GM18907 (cell line): ENCODE measurements around the gene PDIA5.
A peak's percentile ranks its signal among the peaks of the same experiment; 100 is the strongest.

ENCODE experiments used
- ATAC-seq: cut with Tn5 transposase; IDR thresholded peaks from one replicate; pipeline ENCODE4 v1.9.1; 2021; ENCODE audit warnings: mild to moderate bottlenecking, moderate library complexity; ENCODE audit not compliant: unreplicated experiment

The PDIA5 gene

DNA sequence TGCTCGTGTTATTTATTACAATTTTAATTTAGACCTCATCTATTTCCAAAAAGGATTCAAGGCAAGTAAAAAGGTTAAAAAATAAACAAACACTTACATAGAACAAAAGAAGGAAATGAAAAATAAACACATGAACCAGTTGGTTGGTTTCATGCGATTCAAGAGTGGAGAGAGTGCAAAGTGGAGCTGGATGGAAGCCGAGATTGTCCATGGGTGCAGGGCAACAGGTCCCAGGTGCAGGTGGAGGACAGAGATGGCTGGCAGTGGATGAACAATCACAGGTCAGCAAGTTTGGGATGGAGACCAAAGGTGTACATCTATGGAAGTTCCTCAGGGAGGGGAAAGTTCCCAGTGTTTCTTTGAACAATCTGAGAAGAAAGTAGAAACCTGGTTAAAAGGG, 27.6 kb upstream of the PDIA5 start:
- no peak for ATAC-seq

DNA sequence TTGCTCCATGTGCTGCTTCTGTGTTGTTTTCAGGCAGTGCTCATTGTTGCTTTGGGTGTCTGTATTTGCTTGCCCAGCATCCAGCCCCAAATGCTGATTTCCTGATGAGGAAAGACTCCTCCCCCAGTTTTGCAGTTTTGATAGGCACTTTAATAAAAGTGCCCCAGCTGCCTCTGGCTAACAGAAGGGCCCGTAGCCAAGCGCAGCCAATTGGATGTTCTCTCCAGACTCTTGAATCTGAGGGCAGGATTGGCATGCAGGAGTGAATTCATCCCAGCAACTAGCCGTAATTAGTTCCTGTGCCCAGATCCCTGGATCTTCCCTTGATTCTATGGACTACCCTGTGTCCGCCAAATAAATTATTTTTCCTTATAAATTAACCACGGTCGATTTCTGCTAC, 24.4 kb upstream of the PDIA5 start:
- no peak for ATAC-seq

DNA sequence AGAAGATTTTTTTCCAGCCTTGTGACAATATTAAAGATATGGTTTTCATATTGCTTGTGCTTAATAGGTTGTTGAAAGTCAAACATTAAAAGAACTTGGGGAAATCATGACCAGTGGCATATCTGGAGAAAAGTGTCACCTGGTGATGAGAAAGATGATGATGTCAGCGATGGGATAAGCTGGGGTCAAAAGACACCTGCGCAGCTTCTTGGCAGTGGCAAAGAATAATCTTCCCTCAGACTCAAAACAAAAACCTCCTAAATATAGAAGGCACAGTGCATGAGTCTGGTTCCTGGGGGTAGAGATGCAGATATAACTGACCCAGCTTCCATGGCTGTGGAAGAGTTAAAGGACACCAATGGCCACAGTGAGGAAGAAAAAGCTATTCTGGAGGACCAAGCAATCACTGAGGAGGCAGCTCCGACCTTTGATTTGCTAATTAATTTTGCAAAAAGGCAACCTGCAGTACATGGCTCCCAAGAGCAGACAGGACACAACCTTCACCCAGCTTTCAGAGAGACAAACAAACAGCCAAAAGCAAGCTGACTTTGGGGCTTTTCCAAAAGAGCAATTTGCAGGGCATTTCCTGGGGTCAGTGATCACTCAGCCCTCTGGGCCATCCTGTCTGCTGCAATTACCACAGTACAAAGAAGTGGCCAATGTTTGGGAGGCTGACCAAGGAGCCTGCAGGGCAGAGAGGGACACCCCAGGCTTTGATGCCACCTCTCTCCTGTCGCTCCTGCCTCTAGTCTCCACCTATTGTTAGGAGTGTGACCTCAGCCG, 21.7 kb upstream of the PDIA5 start:
- no peak for ATAC-seq

DNA sequence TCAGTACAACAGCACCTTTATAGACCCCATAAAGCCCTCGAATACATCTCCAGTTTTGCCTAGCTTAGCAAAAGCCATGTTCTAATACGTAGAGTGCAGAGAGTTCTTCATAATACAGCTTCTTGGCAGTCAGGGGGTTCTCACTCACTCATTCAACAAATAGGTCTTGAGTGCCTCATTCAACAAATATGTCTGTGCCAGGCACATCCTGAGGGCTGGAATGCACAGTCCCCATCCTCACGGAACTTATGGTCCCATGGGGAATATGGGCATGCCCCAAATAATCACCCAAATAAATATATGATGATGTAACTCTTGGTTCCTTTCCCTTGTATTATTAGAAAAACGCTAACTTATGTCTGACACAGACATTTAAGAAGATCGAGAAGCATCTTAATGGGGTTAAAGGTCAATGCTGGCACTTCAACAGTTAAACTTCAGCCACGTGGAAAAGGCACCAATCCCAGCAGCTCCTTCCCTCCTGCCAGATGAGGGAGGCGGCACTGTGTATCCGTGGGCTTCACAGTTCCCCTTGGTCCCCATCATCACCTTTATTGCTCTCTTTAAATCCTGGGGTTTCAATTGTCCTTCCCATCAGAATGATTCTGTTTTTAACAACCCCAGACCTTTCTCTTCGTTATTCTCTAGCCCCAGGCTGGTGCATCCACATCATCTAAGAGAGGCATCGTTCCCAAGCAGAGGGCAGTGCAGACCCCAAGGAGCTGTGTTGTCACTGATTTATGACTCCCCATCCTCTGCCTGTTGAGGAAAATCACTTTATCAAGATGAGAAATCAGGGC, 20.4 kb upstream of the PDIA5 start:
- no peak for ATAC-seq

DNA sequence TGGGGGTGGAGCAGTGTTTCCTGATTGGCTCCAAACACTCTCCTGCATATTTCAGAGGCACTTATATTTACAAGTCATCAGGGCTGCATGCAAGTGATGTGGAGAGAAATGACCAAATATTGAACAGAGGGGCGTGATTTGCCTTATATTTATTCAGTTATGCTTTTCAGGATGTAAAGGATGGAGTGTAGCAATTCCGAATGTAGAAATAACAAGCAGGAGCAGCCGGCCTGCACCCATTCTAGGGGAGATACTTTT, 19.8 kb upstream of the PDIA5 start:
- ATAC-seq = no peak

DNA sequence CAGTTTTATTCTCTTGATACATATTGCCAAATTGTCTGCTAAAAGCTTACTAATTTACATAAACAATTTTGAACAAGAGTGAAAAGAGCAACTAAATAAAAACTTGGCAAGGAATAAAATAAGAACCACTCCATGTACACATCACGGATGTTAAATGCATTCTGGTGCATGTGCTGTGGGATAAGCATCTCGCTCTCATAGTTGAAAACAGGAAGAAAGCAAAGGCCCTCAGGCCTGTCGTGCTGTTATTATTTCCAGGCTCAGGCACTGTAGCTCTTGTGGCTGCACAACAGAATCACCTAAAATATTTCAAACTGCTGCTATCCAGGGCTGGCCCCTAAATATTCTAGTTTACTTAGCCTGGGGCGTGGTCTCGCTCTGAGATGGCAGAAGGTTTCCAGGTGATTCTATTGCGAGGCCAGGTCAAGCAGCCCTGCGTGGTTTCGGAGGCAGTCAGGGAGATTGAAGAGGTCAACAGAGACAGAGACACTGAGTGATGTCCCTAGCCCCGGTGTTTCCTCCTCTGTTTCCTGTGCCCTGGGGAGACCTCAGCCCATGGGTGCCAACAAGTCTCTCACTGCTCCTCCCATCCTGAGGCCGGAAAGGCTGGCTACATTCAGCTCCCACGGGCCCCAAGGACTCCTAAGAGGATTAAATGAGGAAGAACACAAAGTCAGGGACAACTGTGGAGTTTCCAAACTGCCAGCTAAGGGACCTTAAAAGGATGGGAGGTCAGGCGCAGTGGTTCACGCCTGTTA, 18.2 kb upstream of the PDIA5 start:
- no peak for ATAC-seq

DNA sequence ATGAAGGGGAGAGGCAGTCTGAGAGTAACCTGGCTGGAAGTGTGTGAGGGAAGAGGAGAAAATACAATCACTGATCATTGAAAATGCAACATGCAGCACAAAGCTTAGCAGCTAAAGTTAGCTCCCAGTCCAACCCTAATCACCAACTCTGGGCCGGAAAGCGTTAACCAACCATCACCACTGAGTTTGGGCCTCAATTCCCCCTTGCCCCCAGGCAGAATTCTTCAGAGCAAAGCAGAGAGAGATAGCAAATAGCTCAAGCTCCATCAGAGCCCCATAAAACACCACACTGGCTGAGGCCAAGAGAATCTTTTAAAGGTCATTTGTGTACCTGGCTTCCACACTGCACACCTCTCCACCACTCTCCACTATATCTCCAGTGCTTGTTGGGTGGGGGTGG, 16.2 kb upstream of the PDIA5 start:
- no peak for ATAC-seq

DNA sequence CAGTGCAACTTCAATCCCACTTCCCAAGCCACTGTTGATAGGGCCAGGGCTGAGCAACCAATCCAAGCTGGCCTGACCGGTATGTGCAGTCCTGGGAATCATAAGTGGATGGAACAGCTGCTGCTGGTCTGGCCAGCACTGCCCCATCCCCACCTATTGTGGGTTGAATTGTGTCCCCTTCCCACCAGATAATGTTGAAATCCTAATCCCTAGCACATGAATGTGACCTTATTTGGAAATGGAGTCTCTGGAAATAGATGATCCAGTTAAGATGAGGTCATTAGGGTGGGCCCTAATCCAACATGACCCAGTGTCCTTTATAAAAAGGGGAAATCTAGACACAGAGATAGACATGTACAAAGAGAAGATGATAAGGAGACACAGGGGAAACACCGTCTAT, 13.7 kb upstream of the PDIA5 start:
- ATAC-seq = no peak

DNA sequence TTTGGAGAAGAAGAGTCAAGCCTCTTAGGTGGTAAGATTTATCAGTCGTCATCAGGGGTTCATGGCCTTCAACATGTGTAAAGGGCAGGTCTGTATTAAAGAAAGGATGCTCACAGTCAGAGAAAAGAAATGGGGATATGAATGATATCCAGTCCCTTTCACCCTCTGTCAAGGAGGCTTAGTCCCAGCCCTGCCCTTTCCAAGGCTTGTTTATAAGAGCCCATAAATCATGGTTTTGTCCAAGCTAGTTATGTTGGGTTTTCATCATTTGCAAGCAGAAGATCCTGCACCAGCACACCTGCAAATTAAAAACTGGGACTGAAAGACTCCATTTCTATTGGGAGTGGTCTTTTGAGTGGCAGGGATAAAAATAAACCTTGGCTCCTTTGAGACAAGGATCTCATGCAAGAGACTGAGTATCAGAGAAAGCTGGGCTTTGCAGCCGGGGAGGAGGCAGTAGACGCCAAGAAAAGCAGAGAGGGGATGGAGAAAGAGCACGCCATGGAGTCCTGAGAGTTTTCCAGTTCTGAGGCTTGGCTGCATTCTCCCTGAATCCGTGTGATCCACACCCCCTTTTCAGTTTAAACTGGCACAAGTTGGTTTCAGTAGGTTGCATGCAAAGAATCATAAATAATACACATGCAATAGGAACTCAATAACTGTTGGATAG, 12.6 kb upstream of the PDIA5 start:
- no peak for ATAC-seq

DNA sequence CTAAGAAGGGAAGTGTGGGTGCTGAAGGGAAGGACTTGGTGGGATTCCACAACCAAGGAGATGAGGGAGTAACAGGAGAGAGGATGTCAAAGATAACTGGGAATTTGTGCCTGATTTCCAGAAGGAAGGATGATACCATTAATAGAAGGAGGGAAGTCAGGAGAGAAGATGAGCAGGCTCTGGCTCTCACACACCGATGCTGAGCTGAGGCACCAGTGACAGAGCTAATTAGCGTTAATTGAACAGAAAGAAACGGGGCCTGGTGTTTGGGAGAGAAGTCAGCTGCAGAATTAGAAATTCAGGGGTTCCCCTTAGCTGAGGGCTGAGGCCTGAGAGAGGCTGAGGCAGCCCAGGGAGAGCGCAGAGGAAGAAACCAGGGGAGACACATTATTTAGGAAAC, 11.9 kb upstream of the PDIA5 start:
- no peak for ATAC-seq

DNA sequence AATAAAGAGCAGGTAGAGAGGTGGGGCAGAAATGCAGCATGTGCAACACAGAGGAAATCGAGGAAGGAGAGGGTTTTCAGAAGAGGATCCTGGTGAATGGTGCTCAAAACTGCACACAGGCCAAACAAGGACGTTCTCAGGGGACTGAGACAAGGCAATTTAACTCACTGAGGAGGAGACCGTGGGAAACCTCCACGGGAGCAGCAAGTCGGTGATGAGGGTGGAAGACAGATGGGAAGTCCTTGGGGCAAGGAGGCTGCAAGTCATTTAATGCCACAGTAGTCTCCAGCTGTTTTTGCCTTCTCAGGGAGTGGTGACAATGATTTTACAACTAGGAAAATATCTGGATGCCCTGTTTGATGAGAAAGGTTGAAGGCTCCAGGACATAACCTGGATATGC, 11.5 kb upstream of the PDIA5 start:
- ATAC-seq = no peak

DNA sequence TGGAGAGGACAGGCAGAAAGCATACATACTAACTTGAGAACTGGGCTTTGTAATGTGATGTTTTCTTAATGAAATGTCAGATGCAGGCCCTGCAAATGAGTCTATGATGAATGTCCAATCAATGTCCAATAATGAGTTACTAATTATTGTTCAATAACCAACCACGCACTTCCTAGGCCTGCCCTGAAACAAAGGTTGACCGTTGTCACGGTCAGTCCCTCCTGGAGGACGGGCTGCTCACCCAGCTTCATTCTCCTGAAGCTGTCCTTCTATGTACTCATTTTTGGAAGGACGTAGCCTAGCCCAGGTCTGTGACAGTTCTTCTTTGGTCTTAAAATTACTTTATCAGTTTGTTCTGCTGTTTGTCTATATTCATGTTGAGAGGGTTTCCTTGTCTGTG, 8.3 kb upstream of the PDIA5 start:
- no peak for ATAC-seq

DNA sequence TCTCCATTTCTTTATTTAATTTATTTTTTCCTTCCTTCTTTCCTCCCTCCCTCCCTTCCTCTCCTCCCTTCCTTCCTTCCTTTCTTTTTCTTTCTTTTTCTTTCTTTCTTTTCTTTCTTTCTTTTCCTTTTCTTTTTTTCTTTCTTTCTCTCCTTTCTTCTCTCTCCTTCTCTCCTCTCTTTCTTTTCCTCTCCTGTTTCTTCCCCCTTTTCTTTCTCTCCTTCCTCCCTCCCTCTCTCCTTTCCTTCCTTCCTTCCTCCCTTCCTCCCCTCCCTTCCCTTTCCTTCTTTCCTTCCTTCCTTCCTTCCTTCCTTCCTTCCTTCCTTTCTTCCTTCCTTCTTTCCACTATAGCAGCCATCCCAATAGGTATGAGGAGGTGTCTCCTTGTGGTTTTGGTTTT, 6.8 kb upstream of the PDIA5 start:
- no peak for ATAC-seq

DNA sequence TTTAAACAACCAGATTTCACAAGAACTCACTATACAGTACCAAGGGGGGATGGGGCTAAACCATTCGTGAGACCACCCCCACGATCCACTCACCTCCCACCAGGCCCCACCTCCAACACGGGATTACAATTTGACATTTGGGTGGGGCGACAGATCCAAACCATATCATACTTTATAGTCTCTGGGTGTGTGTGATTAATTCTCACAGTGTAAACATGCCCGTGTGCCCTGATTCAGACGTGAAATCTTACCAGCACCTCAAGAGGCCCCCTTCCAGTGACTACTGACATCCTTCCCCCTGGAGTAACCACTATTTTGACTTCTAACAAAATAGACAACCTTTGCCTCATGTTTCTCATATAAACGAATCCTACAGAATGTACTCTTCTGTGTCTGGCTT, 5.0 kb upstream of the PDIA5 start:
- ATAC-seq = no peak

DNA sequence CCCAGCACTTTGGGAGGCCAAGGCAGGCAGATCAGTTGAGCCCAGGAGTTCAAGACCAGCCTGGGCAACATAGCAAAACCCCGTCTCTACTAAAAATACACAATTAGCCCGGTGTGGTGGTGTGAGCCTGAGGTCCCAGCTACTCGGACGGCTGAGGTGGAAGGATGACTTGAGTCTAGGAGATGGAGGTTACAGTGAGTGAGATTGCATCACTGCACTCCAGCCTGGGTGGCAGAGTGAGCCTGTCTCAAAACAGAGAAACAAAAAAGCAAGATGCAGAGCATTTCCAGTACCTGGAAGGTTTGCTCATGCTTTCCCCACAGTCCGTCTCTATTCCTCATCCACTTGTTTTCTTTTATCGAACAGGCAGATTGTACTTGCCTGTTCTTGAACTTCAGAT, 3.8 kb upstream of the PDIA5 start:
- no peak for ATAC-seq

DNA sequence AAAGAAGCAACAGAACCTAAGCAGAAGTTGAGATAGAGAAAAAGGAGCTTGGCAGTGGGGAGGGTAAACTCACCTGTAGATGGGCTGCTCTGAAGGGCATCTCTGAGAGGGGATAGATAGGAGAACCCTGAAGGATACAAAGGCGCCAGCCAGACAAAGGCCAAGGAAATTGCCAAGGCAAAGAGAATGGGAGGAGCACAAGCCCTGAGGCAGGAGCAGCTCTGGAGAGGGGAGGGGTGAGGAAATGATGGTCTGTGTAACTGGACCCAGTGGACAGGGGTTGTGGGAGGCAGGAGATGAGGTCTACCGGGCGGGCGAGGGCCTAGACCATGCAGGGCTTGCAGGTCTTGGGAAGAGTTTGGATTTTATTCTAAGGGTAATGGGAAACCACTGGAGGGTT, 2.3 kb upstream of the PDIA5 start:
- no peak for ATAC-seq

DNA sequence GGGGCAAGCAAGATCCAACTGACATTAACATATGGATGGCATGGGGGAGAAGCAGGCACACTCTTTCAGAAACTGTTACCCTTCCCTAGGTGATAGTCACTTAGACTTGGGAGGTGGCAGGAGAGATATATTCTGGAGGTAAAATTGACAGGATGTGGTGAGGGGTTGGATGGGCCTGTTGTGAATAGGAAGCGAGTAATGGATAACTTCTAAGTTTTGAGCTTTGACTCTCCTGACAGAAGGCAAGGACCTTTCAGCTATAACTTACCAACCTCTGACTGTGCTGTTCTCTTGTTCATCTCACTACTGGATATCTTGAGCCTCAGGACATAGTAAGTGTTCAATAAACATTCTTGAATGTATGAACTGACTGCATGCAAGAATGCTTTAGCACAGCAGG, 1.9 kb upstream of the PDIA5 start:
- ATAC-seq = no peak

DNA sequence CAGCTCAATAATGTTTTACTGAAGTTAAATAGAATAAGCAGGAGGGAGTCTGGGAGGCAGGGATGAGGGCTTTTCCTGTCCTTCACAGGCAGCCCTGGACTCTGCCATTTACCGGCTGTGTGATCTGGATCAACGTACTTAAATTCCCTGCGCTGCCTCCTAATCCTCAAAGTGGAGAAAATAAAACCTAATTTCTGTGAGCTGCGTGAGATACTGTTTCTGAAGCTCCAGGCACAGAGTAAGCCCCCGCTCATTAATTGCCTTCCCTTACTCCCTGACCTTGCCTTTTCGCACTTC, 278 bp upstream of the PDIA5 start:
- no peak for ATAC-seq

DNA sequence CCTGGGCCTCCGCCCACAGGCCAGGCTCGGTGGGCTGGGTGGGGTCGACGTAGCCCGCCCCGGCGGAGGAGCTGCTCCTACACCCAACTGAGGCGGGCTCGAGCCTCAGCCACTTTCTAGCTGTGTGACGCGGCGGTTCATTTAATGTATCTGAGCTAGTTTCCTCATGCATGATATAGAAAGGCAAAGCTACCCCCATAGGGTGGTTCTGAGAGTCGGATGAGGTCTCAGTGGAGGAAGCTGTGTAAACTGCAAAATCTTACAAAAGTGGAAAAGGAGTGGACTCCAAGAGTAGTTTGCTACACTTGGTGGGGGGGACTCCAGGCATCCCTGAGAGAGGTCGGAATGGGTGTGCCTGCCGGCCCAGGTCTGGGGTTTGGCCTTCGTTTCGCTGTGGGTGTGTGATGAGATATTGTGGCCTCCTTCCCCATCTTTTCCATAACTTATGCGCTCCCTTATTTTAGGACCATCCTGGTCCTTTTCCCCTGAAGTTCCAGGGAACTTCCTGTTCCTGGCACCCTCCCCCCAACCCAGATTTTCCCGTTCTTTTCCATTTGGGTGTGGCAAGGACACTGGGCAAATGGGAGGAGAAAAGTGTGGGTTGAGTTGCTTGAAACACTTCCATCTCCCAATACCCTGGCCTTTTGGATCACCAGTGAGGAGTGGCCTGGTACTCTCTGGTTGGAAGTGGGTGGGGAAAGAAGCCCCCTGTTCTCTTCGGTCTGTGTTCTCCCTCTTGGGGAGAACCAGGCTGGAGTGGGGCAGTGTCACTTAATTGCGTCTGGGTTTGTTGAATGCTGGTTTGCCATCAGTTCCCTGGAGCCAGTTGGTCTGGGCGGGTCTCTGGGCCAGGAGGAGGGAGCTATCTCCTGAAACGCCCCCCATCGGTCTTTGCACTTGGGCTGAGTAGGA, 1.1 kb downstream of the PDIA5 start:
- ATAC-seq = peak; percentile 32

DNA sequence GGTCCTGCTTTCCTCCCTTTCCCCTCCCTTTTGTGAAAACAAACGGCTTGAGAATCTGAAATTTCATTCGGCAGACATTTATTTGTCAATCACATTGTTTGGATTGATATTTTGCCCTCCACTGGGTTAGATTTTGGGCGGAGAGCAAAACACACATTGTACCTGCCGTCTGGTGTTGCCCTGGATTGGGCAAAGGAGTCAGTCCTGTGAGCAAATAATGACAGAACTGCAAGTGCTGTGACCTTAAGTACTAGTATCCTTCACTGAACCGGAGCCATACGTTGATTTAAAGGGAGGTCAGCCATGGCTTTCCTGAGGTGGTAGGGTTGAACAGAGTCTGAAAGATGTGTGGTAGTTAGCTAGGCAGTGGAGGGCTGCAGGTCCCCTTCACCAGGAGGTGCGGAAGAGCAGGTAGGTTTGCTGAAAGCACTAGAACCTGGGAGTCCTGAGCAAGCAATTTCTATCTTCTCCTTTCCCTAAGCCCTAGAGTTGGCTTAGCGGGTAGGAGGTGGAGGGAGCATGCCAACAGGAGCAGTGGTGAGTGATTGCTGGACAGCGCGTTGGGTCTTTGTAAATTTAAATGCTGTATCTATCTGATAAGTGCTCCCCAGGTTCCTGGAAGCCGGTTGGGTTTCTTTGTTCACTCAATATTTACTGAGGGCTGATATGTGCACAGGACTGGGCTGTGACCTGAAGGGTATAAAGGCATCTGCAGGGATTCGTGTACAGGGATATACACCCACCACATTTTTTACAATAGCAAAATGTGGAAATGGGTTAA, 2.0 kb downstream of the PDIA5 start:
- ATAC-seq = no peak
